ENCODE data around the gene JAK3.
"Not testable (repeated sequence)": the region's sequence is repeated elsewhere in the genome, so short reads cannot be mapped to it uniquely, and the experiment has no call there.

Gene JAK3

DNA sequence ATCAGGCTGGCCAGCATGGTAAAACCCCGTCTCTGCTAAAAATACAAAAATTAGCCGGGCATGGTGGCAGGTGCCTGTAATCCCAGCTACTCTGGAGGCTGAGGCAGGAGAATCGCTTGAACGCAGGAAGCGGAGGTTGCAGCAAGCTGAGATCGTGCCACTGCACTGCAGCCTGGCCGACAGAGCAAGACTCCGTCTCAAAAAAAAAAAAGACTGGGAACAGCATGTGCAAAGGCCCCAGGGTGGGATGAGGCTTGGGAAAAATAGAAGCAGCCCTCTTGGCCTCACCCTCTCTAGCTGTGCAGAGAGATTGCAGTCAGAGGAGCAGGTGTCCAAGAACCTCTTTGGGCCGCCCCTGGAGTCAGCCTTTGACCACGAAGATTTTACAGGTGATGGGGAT, 69.9 kb downstream of the JAK3 start:
- not testable (repeated sequence) for DNase-seq (ENCODE audit: low spot score)

DNA sequence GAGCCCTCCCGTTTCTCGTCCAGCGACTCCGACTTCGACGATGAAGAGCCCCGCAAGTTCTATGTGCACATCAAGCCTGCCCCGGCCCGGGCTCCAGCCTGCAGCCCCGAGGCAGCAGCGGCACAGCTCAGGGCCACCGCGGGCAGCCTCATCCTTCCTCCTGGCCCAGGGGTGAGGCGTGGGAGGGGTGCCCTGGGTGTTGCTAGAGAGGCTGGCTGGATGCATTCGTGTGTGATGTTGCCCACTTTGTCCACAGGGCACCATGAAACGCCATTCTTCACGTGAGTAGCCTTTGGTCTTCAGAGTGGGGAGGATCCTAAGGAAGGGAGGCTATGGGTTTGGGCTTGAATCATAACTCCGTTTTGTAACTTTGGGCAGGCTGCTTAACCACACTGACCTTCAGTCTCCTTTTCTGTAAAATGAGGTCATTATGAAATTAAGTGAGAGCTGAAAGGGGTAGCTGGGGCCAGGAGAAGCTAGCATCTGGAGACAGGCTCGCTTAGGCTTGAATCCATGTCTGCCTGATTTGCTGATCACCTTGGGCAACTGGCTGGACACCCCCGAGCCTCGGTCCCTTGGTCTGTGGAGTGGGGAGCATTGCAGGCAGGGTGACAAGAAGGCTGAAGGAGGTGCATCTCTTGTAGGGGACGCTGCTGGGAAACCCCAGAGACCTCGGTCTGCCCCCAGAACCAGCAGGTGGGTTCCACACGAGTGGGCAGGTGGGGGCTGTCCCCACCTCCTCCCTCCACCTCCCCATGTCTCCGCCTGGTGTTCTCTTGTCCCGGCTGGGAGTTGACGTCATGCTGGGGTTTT, 71.6 kb downstream of the JAK3 start:
- DNase-seq (ENCODE audit: low spot score) = no peak

- peak; percentile 38 for DNase-seq (ENCODE audit: low spot score)
Observed at GRCh38 chr19:17775245-17775927, 72.4 kb downstream of the JAK3 start.

Measured in activated CD4-positive, alpha-beta T cell treated with anti-CD3 and anti-CD28 coated beads, Interleukin-2, Interleukin-4, amounts not matched to agents 100 ng/mL and 50 ng/mL, durations not matched to agents 16 hours and 8 hours (primary cell).